OCI-LY3 (cell line): Measurements from ENCODE around the gene SLC2A4RG.

ENCODE experiments used
- CTCF ChIP-seq: fragments of 200-600, 300-600 bp; sonication (generic); IDR thresholded peaks from 2 replicates; pipeline ENCODE4 v1.5.1; 2014; ENCODE audit warnings: antibody characterized with exemption, low read length, low read depth
- EZH2phosphoT487 ChIP-seq: fragments of 200-600 bp; shearing (Covaris generic); IDR thresholded peaks from 2 replicates; pipeline ENCODE4 v1.6.1; 2018; ENCODE audit warnings: antibody characterized with exemption, mixed run types, low read depth

- TF ChIP-seq CTCF (no peak), EZH2phosphoT487 (no peak)
Measured at GRCh38 chr20:63692436-63693082, 47.0 kb upstream of the SLC2A4RG start.
